Fibroblast of skin of abdomen (primary cell): ENCODE measurements around the gene MICU2. TPM values are rescaled to one million over a fixed set of nuclear protein-coding genes. Genes with fewer than 3 reads are reported as not detected.

Source experiments
- DNase-seq: peaks from one replicate; pipeline ENCODE4 v3.0.0-alpha.2; 2013
- polyA plus RNA-seq, 2 experiments: library from polyadenylated mRNA; unstranded; fragments of 120-200 nt; gene quantifications; one replicate each; pipeline ENCODE4 v1.2.1, GENCODE V29; 2013; ENCODE audit not compliant: insufficient read length in 2 of 2

The MICU2 gene, protein sequence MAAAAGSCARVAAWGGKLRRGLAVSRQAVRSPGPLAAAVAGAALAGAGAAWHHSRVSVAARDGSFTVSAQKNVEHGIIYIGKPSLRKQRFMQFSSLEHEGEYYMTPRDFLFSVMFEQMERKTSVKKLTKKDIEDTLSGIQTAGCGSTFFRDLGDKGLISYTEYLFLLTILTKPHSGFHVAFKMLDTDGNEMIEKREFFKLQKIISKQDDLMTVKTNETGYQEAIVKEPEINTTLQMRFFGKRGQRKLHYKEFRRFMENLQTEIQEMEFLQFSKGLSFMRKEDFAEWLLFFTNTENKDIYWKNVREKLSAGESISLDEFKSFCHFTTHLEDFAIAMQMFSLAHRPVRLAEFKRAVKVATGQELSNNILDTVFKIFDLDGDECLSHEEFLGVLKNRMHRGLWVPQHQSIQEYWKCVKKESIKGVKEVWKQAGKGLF
- polyA plus RNA-seq (2013, experiment 1 of 2; ENCODE audit: insufficient read length): 33.2 TPM
- polyA plus RNA-seq (2013, experiment 2 of 2; ENCODE audit: insufficient read length): 31.0 TPM

DNA sequence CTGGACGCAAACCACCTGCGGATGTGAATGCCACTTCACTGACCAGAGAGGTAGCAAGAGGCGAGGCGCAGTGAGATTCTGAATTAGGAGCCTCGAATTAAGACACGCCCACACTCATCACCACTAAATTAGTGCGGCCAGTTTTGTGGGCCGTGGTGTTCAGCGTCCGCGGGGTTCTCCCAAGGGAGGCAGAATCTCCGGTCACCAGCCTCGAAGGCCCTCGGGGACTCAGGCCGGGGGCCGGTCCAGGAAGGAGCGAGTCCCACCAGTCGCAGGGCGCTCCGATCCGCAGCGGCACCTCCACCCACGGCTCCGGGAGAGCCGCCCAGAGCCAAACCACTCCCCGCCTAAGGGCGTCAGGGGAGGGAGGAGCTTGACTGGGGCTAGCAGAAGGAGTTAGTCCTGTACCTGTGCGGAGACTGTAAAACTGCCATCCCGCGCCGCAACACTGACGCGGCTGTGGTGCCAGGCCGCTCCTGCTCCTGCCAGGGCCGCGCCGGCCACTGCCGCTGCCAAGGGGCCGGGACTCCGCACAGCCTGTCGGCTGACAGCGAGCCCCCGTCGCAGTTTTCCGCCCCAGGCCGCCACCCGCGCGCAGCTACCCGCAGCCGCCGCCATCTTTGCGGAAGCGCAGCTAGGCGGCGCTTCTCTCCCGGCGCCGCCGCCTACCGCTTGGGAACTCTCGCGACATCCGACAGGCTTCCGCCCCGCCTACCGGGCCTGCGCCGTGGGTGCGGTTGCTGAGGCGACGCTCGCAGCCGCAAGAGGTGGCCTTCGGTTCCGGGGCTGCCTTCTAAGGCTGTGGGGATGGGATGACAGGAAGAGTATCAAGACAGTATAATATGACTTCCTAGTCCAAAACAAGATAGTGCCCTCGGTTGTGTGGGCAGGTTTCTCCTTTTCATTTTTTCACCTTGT, at the start of gene MICU2:
MICU2 (minus strand) TSS at position 640 of the 918 bp plus-strand sequence; CDS start at position 618, 22 bp downstream.
- DNase-seq: peak; percentile 93

DNA sequence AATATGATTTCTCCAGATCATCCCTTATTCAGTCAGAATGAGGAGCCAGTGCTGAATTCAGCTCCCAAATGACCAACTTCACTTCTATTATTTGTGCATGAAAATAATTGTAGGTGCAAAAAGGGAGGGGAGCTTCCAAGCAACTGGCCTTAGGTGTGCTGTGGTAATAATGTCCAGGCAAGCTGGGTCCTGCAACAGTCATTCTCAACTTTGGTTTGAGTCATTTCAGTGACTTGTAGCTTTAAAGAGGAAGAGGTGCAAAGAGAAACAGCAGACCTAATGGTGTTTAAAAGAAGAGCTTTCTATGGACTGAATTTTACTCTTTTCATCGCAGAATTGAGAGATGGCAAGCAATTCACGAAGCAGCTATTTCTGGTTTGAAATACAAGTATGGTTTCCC, 37.7 kb upstream of the MICU2 start:
- no peak for DNase-seq

DNA sequence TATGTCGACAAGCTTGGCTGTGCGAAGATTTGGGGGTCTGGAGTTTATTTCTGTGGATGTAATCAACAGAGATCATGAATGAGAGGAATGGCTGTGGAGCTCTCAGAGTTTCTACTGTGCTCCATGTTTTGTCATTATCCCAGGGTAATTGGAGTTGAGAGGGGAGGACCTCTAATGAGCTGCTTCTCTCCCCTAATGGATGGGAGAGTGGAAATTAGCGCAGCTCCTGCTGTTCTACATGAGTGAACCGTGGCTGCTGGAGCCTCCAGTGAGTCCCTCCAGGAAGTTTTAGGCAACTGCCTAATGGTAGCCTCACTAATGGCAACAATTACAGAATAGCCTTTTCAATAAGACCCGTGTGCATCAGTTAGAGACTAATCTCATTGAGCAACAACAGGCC, 35.6 kb upstream of the MICU2 start:
- no peak for DNase-seq

DNA sequence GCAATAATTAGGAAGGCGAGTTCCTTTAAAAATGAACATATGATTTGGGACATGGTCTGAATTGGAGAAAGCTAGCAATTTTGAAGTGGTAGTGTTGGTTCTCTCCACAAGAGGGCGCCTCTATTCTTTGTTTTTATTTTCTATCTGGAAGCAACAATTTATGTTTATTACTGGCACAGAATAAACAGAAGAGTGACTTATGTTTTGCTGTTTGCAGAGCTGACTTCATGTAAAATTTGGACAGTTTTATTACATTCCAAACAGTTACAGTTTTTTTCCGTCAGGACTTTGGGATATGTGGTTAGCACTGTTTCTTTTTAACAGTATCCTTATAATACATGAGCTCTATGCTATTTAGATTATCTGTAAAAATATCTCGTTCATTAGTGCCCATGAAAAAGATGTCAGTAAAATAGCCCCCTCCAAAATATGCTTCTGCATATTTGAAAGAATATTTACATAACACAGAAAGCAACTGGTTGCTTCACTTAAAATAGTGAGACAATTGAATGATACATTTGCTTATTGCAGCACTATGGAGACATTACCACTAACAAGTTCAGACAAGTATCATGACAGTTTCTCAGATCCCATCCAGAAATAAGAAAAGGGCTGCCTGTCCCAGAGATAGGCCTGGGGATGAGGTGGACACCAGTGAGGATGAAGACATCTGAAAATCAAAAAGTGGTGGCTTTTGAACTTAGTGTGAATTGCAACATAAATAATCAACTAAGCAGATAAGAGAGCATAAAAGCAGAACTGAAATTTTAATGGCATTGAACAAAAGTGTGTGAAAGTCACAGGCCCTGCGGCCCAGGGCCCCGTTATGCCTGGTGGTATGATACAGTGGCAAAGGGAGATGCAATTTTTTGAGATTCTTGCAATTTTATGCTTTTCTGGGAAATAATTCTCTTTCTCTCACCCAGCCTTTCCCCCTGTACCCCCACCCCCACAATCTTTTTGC, 34.6 kb upstream of the MICU2 start:
- DNase-seq: peak; percentile 12

DNA sequence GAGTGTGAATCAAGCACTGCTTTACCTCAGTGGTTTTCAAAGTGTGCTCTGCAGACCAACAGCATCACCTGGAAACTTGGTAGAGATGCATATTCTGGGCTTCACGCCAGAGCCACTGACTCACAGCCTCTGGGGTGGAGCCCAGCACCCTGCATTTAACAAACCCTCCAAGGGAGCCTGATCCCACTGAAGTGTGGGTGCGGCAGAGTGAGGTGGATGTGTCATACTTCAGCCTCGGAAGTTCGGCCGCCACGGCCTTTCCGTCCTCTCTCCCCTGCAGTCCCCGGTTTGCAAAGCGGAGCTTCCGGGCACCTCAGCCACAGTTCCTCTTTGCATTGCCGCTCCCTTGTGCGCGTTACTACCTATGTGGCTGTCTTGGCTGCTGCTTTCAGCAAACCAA, 33.3 kb upstream of the MICU2 start:
- DNase-seq: peak; percentile 12

DNA sequence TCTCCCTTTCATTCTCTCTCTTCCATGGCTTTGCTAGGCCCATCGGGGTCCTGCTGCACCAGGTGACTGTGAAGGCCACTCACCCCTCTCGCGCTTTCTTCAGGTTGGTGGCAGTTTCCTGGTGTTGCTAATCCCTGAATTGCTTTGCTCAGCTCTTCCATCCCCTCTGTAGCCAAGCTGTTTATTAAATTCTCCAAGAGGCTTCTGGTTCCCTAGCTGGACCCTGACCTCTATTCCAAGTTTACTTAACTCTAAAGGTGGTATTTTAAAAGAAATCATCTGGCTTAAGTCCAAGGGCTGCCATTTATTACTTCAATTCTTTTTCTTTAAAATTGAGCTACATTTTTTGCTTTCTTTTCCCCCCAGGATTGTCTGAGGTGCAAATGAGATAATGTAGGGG, 32.7 kb upstream of the MICU2 start:
- DNase-seq: no peak

DNA sequence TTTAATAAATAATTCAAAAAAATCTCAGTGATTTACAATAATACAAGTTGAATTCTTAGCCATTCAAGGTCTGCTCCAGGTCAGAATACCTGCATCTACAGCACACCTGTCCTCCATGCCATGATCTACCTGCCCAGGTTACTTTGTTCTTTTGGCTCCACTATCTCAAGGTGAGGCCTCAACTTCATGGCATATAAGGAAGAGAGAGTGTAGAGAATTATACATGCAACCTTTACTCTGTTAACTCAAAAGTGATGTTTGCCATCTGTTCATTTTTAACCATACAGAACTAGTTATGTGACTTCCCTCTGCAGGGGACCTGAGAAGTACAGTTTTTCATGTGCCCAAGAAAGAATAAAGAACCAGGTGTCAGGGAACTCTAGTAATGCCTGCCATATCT, 28.2 kb upstream of the MICU2 start:
- DNase-seq: no peak

DNA sequence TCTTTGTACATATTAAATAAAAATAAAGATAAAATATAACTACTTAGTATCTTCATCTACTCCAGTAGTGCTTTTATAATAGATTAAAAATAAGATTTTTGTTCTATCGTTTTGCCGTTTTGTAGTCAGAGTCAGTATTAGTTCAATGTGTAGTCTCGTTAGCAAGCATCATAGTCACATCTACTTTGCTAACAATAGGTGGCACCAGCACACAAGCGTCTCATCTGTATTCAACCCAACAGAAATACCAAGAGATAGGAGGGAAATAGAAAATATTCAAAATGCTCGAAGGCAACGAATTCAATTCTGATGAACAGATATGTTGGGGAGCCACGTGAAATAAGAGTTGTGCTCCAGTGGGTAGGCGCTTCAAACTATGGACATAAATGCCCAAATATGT, 21.4 kb upstream of the MICU2 start:
- peak; percentile 27 for DNase-seq

DNA sequence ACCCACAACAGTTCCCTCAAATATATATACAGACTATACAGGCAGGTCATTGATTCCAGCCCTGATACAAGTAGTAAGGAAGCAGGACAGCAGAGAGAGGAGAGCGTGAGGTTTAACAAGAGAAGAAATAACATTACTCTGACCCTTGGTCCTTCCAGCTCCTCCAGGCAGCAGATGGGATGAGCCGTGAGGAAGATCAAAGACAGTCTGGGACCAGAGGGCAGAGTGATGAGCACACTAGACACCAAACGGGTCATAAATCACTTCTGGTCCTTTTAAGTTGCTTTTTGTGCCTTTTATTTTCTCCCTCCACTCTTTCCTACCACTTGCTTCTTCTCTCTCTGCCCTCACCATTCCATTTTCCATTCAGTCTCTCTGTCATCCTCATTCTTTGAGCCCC, 16.9 kb upstream of the MICU2 start:
- no peak for DNase-seq

DNA sequence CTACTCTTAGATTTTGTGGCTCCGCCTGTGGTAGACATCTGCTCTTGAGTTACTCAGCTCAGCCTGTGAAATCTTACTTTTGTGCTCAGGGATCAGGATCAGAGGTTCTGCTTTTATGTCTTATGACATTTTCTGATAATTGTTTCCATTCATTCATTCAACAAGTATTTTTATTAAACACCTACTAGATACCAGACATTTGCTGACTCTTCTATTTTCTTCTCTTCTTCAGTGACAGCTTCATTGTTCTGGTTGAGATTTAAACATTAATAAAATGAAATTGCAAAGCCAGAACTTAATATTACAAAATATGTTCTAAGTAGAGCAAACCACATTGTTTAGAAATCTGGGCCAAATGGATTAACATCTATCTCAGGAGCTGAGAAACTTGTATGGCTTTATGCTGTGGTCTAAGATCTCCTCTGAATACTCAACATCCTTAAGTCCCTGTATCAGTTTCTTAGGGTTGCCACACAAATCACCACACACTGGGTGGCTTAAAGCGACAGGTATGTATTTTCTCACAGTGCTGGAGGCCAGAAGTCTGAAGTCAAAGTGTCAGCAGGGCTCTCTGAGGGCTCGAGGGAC, 15.8 kb upstream of the MICU2 start:
- DNase-seq: no peak

DNA sequence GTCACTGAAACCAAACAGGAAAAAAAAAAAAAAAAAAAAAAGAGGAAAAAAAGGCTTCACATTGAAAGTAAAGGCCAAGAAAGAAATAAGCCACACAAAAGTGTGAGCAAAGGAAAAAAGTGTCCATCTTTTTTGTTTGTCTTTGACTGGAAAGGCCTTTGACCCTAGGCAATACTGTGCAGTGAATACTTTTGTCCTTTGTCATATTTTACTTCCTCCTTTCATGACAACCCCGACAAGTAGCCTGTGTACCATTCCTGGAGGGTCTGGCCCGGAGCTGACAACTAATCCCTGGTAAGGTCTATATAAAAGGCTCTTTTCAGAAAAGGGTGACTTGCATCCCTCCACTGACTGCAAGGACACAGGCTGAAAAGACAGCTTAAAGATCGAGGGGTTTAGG, 12.9 kb upstream of the MICU2 start:
- DNase-seq: no peak

DNA sequence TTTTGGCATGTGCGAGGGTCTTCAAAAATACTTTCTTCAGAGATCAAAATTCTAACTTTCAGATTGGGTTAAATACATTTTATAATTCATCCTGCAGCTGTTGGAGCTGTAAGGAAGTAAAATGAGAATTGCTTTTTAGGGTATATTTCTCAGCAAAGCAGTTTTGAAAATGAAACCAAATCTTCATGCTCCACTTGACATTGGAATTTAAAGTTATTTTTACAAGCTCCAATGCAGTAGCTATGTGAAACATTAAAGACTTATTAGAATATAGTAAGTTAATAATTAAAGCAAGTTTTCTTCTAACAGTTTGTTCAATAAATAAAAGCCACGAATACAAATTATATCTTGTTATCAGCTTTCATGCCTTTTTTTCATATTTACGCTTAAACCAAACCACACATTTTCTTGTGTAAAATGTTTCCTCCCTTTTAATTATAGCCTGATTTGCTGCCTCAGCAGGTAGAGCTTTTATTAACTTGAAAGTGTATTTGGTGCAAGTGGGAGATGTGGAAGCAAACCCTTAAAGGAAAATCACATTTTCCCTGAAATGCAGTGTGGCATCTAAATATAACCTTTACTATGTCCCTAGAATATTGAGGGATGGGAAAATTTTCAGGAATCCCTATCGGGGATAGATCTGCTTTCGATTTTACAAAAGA, 12.4 kb upstream of the MICU2 start:
- DNase-seq: no peak

DNA sequence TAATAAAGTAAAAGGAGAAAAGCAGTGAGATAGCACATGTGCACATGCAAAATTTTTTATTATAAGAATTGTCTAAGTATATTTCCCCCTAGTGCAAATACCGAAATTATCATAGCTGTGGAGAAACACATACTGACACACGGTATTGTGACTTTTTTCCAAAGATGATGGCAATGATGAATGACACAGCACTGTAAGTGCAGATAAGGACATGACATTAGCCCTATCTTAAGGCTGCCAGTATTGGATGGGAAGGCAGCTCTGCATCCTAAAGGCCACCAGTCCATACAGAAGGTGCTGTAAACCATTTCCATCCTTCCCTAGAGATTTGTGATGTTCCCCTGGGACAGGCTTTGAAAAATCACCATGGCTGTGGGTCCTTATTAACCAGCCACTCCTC, 11.5 kb upstream of the MICU2 start:
- no peak for DNase-seq

DNA sequence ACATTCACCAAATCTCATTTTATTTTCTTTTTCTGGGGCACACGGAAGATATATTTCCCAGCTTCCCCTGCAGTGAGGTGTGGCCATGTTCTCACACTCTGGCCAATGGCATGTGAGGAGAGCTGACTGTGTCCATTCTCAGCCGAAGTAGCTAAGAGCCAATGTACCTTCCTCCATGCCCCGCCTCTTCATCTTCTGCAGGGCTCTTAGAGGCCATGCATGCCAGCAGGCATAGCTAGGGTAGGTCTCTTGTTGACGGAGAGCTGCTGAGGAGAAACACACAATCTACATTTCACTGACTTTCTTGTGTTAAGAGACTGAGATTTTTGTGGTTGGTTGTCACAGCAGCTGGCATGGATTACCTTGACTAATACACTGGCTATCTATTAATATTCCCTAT, 9.8 kb upstream of the MICU2 start:
- no peak for DNase-seq

DNA sequence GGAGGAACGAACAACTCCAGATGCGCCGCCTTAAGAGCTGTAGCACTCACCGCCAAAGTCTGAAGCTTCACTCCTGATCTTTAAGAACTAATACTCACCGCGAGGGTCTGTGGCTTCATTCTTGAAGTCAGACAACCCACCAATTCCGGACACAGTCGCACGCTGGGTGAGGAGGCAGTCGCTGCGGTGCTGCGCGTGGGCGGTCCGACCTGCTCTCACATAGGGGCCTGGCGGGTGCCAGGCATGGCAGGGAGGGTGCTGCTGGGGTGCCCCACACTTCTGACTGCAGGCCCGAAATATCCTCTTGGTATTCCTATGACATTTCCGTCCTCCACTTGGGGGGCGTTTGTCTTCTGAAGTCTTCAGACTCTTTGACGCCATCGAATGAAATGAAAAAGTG, 7.4 kb upstream of the MICU2 start:
- no peak for DNase-seq

DNA sequence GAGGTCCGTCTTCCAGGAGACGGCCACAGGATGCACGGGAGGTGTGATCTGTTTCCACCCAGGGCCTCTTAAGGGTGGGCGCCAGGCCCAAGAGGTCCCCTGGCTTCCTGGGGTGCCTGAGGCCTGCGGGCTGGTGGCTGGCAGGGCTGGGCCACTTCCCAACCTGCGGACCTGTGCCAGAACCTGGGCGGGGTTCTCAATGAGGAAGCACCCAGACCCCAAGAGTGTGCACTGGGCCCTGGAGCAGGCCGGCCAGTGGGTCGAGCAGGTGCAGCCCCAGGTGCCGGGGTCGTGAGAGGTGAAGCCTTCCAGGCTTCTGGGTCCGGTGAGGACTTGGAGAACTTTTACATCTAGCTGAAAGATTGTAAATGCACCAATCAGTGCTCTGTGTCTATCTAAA, 6.7 kb upstream of the MICU2 start:
- no peak for DNase-seq

DNA sequence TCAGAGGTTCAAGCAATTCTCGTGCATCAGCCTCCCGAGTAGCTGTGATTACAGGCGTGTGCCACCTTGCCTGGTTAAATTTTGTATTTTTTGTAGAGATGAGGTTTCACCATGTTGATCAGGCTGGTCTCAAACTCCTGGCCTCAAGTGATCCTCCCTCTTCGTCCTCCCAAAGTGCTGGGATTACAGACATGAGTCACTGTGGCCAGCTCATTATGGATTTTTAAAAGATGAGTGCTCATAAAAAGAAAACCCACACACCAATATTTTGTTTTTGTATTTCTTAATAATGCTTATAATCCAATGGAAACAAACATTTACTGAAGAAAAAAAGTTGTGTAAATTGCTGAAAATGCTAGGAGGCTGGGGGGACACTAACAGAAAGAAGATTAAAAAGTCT, 5.0 kb upstream of the MICU2 start:
- DNase-seq: no peak

DNA sequence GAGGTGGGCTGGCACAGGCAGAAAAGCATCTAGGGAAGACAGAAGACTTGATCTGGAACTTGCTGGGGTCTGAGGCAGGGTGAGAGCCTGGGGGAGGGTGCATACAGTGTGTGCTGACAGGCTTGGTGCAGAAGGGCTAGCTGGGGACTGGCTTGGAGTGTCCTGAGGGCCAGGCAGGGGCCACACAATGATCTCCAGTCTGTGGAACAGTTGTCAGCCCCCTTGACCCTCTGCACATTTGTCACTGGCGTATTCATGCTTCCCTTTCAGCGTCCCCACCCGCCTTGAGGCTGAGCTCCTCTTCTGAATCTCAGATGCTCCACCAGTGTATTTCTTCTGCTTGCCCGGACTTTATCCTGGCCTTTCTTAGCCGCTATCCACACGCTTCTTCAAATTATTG, 2.8 kb upstream of the MICU2 start:
- DNase-seq: no peak

DNA sequence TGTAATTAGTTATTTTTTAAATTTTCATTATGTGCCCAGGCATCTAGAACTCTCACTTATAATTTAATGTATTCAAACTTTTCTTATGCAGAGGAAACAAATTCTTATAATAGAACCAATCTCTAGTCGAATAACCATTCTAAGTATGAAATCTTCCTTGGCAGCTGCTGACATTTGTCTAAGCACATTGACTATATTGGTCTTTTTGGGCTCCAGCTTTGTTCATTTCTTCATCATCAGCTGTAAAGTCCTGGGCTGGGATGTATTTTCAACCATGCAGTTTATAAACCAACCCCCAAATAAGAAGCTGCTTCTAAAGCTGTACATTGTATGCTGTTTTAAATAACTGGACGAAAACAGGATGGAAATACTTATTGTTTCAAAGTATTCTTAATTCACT, 2.3 kb upstream of the MICU2 start:
- DNase-seq: no peak

DNA sequence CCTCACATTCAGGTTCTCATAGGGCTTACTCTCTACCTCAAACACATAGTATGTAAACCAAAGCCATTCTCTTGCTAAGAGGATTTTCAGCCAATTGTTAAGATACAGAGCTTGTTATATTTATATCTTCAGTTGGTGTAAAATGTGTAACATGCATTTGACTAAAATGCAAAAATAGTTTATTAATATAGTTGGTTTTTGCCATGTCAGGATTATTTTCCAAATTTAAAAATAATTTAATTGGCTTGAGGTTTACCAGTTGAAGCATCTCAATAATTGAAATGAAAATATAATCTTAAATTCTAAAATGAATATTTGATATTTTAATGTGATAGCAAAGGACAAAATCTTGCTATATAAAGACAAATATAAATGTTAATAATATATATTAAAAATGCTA, 7.2 kb downstream of the MICU2 start:
- no peak for DNase-seq

DNA sequence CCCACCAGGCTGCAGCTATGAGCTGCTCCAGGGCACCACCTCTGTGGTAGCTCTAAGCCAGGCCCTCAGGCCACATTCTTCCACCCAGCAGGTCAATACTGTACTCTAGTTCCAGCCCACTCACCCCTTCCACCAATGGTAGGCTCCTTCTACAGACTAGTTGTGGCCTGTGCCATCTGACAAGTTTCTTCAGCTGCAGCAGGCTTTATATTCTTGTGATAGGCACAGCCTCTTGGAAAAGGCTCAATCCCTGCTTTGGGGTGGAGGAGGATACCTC, 8.5 kb downstream of the MICU2 start:
- DNase-seq: no peak
